ENCODE measurements around the gene BCL11A. TPM values are rescaled to one million over a fixed set of nuclear protein-coding genes. Genes with fewer than 3 reads are reported as not detected.

BCL11A gene
- total and polyA plus RNA-seq, 2 donors from 2014 or later: 1.4 to 8.7 TPM

GRCh38 chr2:60476206-60476954 lies 77.1 kb downstream of the BCL11A start:
- intact Hi-C loops (cut with DNase I): no loop called here
- Histone ChIP-seq H3K36me3 (ENCODE audit: control insufficient read depth in 2 of 3, insufficient read depth in 3 of 3, low read length in 3 of 3) (no peaks in the 10 kb centered on the region), H3K9me3 (ENCODE audit: control insufficient read depth in 2 of 3, insufficient read depth in 1 of 3, low read length in 3 of 3) (no peaks in the 10 kb centered on the region), H3K27me3 (ENCODE audit: control insufficient read depth, insufficient read depth, low read length) (no peaks in the 10 kb centered on the region), H3K27ac (ENCODE audit: low read depth in 2 of 2, low read length in 2 of 2) (no peak overlapping the region), H3K9ac (ENCODE audit: low read length in 3 of 3) (no peak overlapping the region), H3K4me1 (ENCODE audit: control insufficient read depth in 2 of 3, insufficient read depth in 2 of 3, low read depth in 1 of 3, low read length in 3 of 3) (no peaks in the 10 kb centered on the region), H3K4me3 (ENCODE audit: low read length in 3 of 3) (no peak overlapping the region)
- FAIRE-seq: no peak
- TF ChIP-seq CTCF (IDR thresholded peaks at IDR 0.05; ENCODE audit: borderline replicate concordance, extremely low read depth, insufficient read depth): no peak
- no peak for DNase-seq

- H3K36me3 ChIP-seq (ENCODE audit: control insufficient read depth in 2 of 3, insufficient read depth in 3 of 3, low read length in 3 of 3): no peaks in the 10 kb centered on the region
- no peak overlapping the region for H3K4me3 ChIP-seq (ENCODE audit: low read length in 3 of 3)
- no peak for DNase-seq
- no peak overlapping the region for H3K27ac ChIP-seq (ENCODE audit: low read depth in 2 of 2, low read length in 2 of 2)
- H3K4me1 ChIP-seq (ENCODE audit: control insufficient read depth in 2 of 3, insufficient read depth in 2 of 3, low read depth in 1 of 3, low read length in 3 of 3): no peaks in the 10 kb centered on the region
- no peak for TF ChIP-seq CTCF (IDR thresholded peaks at IDR 0.05; ENCODE audit: borderline replicate concordance, extremely low read depth, insufficient read depth)
- no peak for FAIRE-seq
- intact Hi-C loops (cut with DNase I): no loop called here
- H3K9me3 ChIP-seq (ENCODE audit: control insufficient read depth in 2 of 3, insufficient read depth in 1 of 3, low read length in 3 of 3): no peaks in the 10 kb centered on the region
- no peak overlapping the region for H3K9ac ChIP-seq (ENCODE audit: low read length in 3 of 3)
- no peaks in the 10 kb centered on the region for H3K27me3 ChIP-seq (ENCODE audit: control insufficient read depth, insufficient read depth, low read length)
These were observed 78.2 kb downstream of the BCL11A start for GRCh38 chr2:60475123-60475830.

- Histone ChIP-seq H3K4me3 (ENCODE audit: low read length in 3 of 3) (no peak overlapping the region), H3K9me3 (ENCODE audit: control insufficient read depth in 2 of 3, insufficient read depth in 1 of 3, low read length in 3 of 3) (no peaks in the 10 kb centered on the region), H3K27ac (ENCODE audit: low read depth in 2 of 2, low read length in 2 of 2) (no peak overlapping the region), H3K9ac (ENCODE audit: low read length in 3 of 3) (no peak overlapping the region), H3K27me3 (ENCODE audit: control insufficient read depth, insufficient read depth, low read length) (no peaks in the 10 kb centered on the region), H3K4me1 (ENCODE audit: control insufficient read depth in 2 of 3, insufficient read depth in 2 of 3, low read depth in 1 of 3, low read length in 3 of 3) (no peaks in the 10 kb centered on the region), H3K36me3 (ENCODE audit: control insufficient read depth in 2 of 3, insufficient read depth in 3 of 3, low read length in 3 of 3) (no peaks in the 10 kb centered on the region)
- DNase-seq (no peak), FAIRE-seq (no peak)
- no peak for TF ChIP-seq CTCF (IDR thresholded peaks at IDR 0.05; ENCODE audit: borderline replicate concordance, extremely low read depth, insufficient read depth)
- intact Hi-C loops (cut with DNase I): no loop called here
These were observed 79.2 kb downstream of the BCL11A start for GRCh38 chr2:60474301-60474700.

Data from kidney (tissue), 14 donors.